Right cardiac atrium (tissue), 5 donors: ENCODE data around the gene IKBKE. TPM values are rescaled to one million over a fixed set of nuclear protein-coding genes. Genes with fewer than 3 reads are reported as not detected.

ENCODE experiments used
- ATAC-seq, 2 donors: fragments of 200-7000 bp; cut with Tn5 transposase; one replicate each; pipeline versions ENCODE4 v1.8.0 to v1.9.1; 2020; ENCODE audit warnings: moderate library complexity in 2 of 2, mild to moderate bottlenecking in 1 of 2
- DNase-seq, 3 donors: peaks; one replicate each; pipeline ENCODE4 v3.0.0-alpha.2; 2020
- H3K27ac ChIP-seq: one replicate; pipeline ENCODE4 v1.5.1; 2013; ENCODE audit warnings: mild to moderate bottlenecking, low read length, control low read depth, moderate library complexity
- H3K27me3 ChIP-seq: one replicate; pipeline ENCODE4 v1.6.1; 2013; ENCODE audit not compliant: control insufficient read depth, insufficient read depth
- H3K4me1 ChIP-seq: one replicate; pipeline ENCODE4 v1.6.1; 2013; ENCODE audit warnings: low read length; ENCODE audit not compliant: control insufficient read depth, insufficient read depth
- H3K4me3 ChIP-seq: one replicate; pipeline ENCODE4 v1.5.1; 2013; ENCODE audit warnings: low read length, control low read depth
- H3K9me3 ChIP-seq: one replicate; pipeline ENCODE4 v1.6.1; 2013; ENCODE audit warnings: low read length; ENCODE audit not compliant: control insufficient read depth
- WGBS: extraction: QIAGEN DNeasy Blood & Tissue Kit; methylation state at CpG from one replicate; pipeline ENCODE4 v1.1.7; 2013; 5-methylcytosine and 5-hydroxymethylcytosine counted together
- intact Hi-C, 4 donors: fragments of 100-400 bp; cut with DNase I; formaldehyde crosslinking; loops; one replicate each; pipeline versions ENCODE4 v1.11.0 to v1.14.0; 2022 to 2023
- polyA plus RNA-seq: library from polyadenylated mRNA; stranded (reverse); fragments of 200-250 nt; gene quantifications from one replicate; pipeline ENCODE4 v1.2.3, GENCODE V29; 2013
- total RNA-seq, 4 donors: library from RNA; stranded (reverse); fragmentation: NEBNext Ultra II Directional; extraction: Animal tissue kit (Norgen Biotek cat#: 25700); gene quantifications; one replicate each; pipeline ENCODE4 v1.2.1, GENCODE V29; 2021
- donor health status: healthy with polysubstance abuse.
- donor health status: DM: no; HTN: yes; CAD: no.
- donor health status: DM: no; HTN: no; CAD: no.
- donor health status: DM: no; HTN: yes; CAD: no; lungs with severe emphysema.
- donor health status: DM: yes; HTN: yes; CAD: no.

Gene IKBKE
- total and polyA plus RNA-seq, 5 donors: 0.54 to 2.0 (median 1.4) TPM

GRCh38 chr1:206514813-206515387 is 44.6 kb downstream of the IKBKE start:
- Histone ChIP-seq H3K9me3 (no peaks in the 10 kb centered on the region), H3K27me3 (no peaks in the 10 kb centered on the region), H3K4me1 (peaks cover 3% of the 10 kb centered on the region), H3K4me3 (no peak overlapping the region), H3K27ac (no peak overlapping the region)
- WGBS: 72% methylated on average over 5 of the region's 5 CpGs
- DNase-seq (no peak), ATAC-seq (no peak)
- intact Hi-C loops: no loop called here

- DNase-seq (no peak), ATAC-seq (no peak)
- Histone ChIP-seq H3K27me3 (no peaks in the 10 kb centered on the region), H3K27ac (no peak overlapping the region), H3K4me1 (peaks cover 3% of the 10 kb centered on the region), H3K9me3 (no peaks in the 10 kb centered on the region), H3K4me3 (no peak overlapping the region)
- 72% methylated on average over 5 of the region's 5 CpGs for WGBS
- intact Hi-C loops: no loop called here
Observed at GRCh38 chr1:206516728-206516990, 46.4 kb downstream of the IKBKE start.

GRCh38 chr1:206517784-206518183 is 47.5 kb downstream of the IKBKE start:
- ATAC-seq (no peak), DNase-seq (no peak)
- WGBS: 75% methylated on average over 8 of the region's 8 CpGs
- H3K4me3 ChIP-seq: no peak overlapping the region
- no peak overlapping the region for H3K27ac ChIP-seq
- no peaks in the 10 kb centered on the region for H3K27me3 ChIP-seq
- peaks cover 3% of the 10 kb centered on the region for H3K4me1 ChIP-seq
- intact Hi-C loops: no loop called here
- H3K9me3 ChIP-seq: no peaks in the 10 kb centered on the region

GRCh38 chr1:206518206-206518605 is 47.9 kb downstream of the IKBKE start:
- H3K27ac ChIP-seq: no peak overlapping the region
- no peak for ATAC-seq
- WGBS: 72% methylated on average over 18 of the region's 18 CpGs
- no peak for DNase-seq
- no peaks in the 10 kb centered on the region for H3K9me3 ChIP-seq
- no peaks in the 10 kb centered on the region for H3K27me3 ChIP-seq
- no peak overlapping the region for H3K4me3 ChIP-seq
- peaks cover 1% of the 10 kb centered on the region for H3K4me1 ChIP-seq
- intact Hi-C loops: no loop called here

- ATAC-seq: no peak
- 79% methylated on average over 6 of the region's 6 CpGs for WGBS
- DNase-seq: no peak
- intact Hi-C loops: no loop called here
- H3K27me3 ChIP-seq: no peaks in the 10 kb centered on the region
- no peaks in the 10 kb centered on the region for H3K9me3 ChIP-seq
- no peak overlapping the region for H3K4me3 ChIP-seq
- H3K27ac ChIP-seq: no peak overlapping the region
- no peaks in the 10 kb centered on the region for H3K4me1 ChIP-seq
Observed at GRCh38 chr1:206518743-206519142, 48.5 kb downstream of the IKBKE start.

- peaks cover 2% of the 10 kb centered on the region for H3K4me1 ChIP-seq
- intact Hi-C loops: no loop called here
- ATAC-seq: no peak
- H3K27me3 ChIP-seq: no peaks in the 10 kb centered on the region
- H3K4me3 ChIP-seq: no peak overlapping the region
- no peaks in the 10 kb centered on the region for H3K9me3 ChIP-seq
- WGBS: 61% methylated on average over 5 of the region's 5 CpGs
- no peak for DNase-seq
- H3K27ac ChIP-seq: no peak overlapping the region
Observed at GRCh38 chr1:206521127-206521526, 50.9 kb downstream of the IKBKE start.

GRCh38 chr1:206521694-206522402 is 51.6 kb downstream of the IKBKE start:
- Histone ChIP-seq H3K27me3 (no peaks in the 10 kb centered on the region), H3K9me3 (no peaks in the 10 kb centered on the region), H3K4me1 (peaks cover 5% of the 10 kb centered on the region), H3K4me3 (no peak overlapping the region), H3K27ac (no peak overlapping the region)
- ATAC-seq (peak; percentile 32 to 53), DNase-seq (no peak)
- WGBS: 53% methylated on average over 8 of the region's 8 CpGs
- intact Hi-C loops: no loop called here

- intact Hi-C loops: no loop called here
- Histone ChIP-seq H3K27ac (no peak overlapping the region), H3K27me3 (no peaks in the 10 kb centered on the region), H3K9me3 (no peaks in the 10 kb centered on the region), H3K4me1 (peaks cover 5% of the 10 kb centered on the region), H3K4me3 (no peak overlapping the region)
- ATAC-seq (peak in 1 of 2 donors; percentile 33), DNase-seq (no peak)
- WGBS: 68% methylated on average over 5 of the region's 5 CpGs
Observed at GRCh38 chr1:206524739-206525364, 54.6 kb downstream of the IKBKE start.

GRCh38 chr1:206526064-206526911 is 56.0 kb downstream of the IKBKE start:
- ATAC-seq: peak; percentile 20 to 43
- no peaks in the 10 kb centered on the region for H3K27me3 ChIP-seq
- intact Hi-C loops: no loop called here
- H3K4me3 ChIP-seq: no peak overlapping the region
- no peaks in the 10 kb centered on the region for H3K9me3 ChIP-seq
- H3K4me1 ChIP-seq: peaks cover 5% of the 10 kb centered on the region
- WGBS: 56% methylated on average over 6 of the region's 6 CpGs
- no peak for DNase-seq
- H3K27ac ChIP-seq: no peak overlapping the region

- DNase-seq (no peak), ATAC-seq (no peak)
- WGBS: 91% methylated on average over 7 of the region's 7 CpGs
Observed at GRCh38 chr1:206529425-206529824, 59.1 kb downstream of the IKBKE start.

GRCh38 chr1:206532368-206532767 is 62.1 kb downstream of the IKBKE start:
- intact Hi-C loops: no loop called here
- 88% methylated on average over 7 of the region's 7 CpGs for WGBS
- Histone ChIP-seq H3K4me1 (no peaks in the 10 kb centered on the region), H3K4me3 (no peak overlapping the region), H3K9me3 (no peaks in the 10 kb centered on the region), H3K27me3 (no peaks in the 10 kb centered on the region), H3K27ac (no peak overlapping the region)
- DNase-seq (no peak), ATAC-seq (no peak)

More at GRCh38 chr1:206529425-206529824, 59.1 kb downstream of the IKBKE start:
- no peaks in the 10 kb centered on the region for H3K27me3 ChIP-seq
- no peak overlapping the region for H3K27ac ChIP-seq
- peaks cover 5% of the 10 kb centered on the region for H3K4me1 ChIP-seq
- no peaks in the 10 kb centered on the region for H3K9me3 ChIP-seq
- no peak overlapping the region for H3K4me3 ChIP-seq
- intact Hi-C loops: no loop called here
